Occipital lobe (tissue), 2 donors: ENCODE measurements around the gene HK2. TPM values are rescaled to one million over a fixed set of nuclear protein-coding genes. Genes with fewer than 3 reads are reported as not detected.

ENCODE experiments used
- DNase-seq: peaks from one replicate; lab custom pipeline; 2025; lab: John Stamatoyannopoulos, UW
- total RNA-seq: library from RNA; depleted of rRNA; stranded (reverse); fragments of >200 nt; gene quantifications from one replicate; pipeline ENCODE4 v1.2.3, GENCODE V29; 2014

Gene HK2
- total RNA-seq, 1 donor from 2014 or later = 5.3 TPM

DNA sequence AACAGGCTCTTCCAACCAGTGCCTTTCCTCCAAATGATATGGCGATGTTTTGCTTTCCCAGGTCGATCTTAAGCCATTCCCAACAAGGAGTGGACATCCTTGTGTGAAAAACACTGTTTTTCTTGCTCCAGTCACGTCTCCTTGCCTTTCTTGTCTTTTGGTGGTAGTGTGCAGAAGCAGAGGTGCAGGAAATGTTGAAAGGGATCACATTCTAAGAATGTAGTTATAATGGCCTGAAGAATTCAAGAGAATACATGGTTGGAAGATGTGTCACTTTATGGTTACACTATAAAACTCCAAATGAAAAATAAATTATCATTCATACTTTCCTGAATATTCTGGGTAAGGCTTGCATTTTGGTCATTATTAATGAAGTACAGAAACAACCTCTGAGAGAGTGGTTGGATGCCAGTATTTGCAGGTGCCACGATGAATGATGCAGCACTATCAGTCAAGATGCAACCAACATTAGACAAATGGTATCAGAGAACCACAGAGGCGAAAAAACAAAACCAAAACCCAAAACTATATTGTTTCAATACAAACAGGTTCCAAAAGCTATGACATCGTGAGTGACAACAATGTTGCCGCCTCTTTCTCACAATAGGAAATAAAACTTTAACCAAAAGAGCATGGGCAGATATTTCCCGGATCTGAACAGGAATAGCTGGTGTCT, 97.0 kb downstream of the HK2 start:
- DNase-seq = no peak

DNA sequence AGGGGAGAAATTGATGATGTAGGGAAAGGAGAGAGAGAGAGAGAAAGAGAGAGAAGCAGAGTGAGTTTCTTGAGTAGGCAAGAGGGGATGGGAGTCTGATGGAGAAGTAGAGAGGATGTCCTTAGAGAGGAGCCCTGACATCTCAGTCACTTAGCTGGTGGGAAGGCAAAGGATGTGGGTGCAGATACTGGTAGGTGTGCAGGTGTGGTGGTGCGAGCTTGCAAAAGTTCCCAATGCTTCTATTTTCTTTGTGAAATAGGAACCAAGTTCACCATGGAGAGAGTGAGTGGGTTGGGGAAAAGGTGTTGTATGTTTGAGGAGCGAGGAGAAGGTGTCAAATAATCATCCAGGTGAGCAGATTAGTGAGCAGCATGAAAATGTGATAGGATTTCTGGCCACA, 98.0 kb downstream of the HK2 start:
- DNase-seq = no peak

DNA sequence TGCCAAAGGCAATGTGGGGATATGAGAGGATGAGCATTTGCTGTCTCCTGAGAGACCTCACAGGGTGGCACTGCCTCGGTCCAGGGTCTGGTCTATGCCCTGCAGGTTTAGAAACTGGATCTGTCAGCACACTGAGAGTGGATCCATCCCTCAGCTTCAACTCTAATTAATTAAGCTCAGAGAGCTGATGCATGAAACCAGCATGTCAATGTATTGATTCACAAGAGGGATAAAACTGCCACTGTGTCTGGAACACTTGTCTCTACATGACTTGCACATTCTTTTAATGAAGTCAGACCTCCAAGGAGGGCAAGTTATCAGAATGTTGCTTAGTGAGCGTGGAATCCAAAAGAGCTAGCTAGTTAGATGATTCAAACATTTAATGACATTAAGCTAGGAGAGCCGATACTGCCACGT, 102.1 kb downstream of the HK2 start:
- DNase-seq = no peak

DNA sequence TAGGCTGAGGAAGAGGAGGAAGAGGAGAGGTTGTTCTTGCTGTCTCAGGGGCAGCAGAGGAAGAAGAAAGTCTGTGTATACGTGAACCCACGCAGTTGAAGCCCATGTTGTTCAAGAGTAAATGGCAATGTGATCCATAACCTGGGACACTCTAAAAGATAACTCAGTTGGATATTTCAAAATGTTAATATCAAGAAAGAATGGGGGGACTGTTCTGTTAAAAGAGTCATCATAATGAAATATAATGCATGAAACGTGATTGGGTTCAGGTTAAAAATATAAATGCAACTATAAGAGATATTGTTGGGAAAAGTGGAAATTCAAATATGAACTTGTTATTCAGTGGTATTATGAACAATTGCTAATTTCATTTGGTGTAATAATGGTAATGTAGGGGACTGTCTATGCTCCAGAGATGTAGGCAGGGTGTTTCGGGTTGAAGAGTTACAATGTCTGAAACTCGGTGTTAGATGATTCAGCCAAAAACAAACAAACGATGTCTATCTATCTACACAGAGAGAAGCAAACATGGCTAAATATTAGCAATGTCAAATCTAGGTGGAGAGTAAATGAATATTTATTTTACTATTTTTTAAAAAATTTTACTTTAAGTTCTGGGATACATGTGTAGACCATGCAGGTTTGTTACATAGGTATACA, 103.4 kb downstream of the HK2 start:
- no peak for DNase-seq

DNA sequence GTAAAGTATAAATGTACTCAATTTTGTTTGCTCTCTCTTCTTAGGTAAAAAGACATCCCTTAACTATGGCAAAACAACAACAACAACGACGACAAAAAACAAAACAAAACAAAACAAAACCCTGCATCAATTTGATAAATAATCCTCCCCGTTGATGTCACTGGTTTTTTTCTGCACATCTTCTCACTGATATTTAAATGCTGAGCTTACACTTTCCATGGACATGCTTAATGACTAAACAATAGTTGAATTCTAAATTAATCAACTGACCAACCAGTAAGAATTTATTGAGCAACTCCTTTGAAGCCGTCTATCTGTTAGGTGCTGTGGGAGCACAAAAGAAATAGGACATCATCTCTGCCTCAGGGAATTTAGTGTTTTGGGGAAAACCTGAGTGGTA, 104.3 kb downstream of the HK2 start:
- no peak for DNase-seq

DNA sequence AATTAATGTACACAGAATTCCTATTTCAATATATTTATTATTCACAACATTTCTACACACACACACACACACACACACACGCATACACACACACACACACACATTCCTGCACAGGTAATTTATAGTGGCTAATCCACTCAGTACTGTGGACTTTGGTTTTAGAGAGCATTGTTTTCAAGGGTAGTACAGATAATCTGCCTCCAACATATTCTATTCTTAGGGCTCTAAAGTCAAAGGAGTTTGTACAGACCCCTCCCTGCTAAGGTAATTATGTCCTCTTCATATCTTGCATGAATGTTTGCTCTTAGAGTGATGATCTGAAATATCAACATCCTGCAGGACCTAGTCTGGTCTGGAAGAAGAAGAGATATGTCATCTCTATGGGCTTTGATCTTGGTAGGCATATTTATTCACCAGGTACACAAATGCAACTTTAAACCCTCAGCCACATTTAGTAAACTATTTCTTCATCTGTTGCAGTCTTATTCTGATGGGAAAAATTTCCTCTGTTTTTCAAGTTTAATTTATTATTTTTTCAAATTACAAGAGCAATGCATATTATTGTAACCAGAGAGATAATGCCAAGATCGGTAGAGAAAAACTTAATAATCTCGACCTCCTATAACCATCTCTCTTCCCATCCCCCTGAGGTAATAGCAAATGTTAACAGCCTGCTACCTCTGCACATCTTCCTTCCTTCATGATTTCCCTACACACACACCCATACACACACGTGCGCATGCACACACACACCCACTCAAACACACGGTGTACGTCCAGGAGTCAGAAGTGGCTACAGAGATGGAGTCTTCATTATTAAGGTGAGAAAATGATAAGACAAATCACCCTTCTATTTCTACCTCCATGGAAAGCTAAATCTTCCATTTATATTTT, 106.2 kb downstream of the HK2 start:
- DNase-seq = no peak

DNA sequence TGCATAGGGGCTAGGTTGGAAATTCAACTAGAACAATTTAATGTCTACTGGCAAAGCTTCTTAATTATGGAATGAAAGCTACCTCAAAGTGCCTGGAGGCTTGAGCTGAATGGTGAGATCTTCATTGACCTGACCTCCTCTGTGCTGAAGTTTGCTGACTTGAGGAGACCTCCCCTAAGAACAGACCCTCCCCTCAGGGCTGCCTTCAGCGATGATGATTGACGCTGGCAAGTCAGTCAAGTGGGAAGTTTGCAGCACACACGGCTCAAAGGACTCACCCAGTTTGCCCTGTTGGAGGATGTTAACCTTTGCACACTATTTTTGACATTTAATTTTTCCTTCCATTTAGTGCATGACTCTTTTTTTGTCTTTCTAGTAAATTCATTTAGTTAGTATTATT, 107.4 kb downstream of the HK2 start:
- no peak for DNase-seq

DNA sequence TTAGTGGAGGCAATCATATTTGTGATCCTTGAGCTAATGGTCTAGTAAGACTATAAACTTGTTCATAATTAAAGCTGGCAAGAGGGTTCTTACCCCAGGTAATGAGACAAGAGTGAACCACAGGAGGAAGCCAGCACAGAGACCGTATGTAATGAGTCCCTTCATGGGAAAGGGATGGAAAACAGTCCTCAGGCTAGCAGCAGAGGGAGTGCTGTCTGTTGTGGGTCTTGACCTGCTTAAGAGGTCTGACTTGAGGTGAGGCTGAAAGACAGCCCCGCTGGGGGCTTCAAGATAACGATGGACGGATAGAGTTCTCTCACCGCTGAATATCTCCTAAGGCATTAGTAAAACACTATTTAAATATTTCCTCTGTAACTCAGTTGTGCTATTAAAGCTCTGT, 108.3 kb downstream of the HK2 start:
- DNase-seq = no peak

Other genes with a start within 250 kb of the HK2 start
- gene M1AP, start 185.8 kb upstream of the HK2 start, total RNA-seq = not detected
- gene SEMA4F, start 179.9 kb upstream of the HK2 start, total RNA-seq = 15.3 TPM
- 16.5 TPM for gene POLE4, start 124.5 kb downstream of the HK2 start, total RNA-seq